Suppressor macrophage treated with lipopolysaccharide for 4 hours (primary cell): ENCODE data around the gene DKK3.

Source experiments
- DNase-seq: peaks from one replicate; pipeline ENCODE4 v3.0.0-alpha.2; 2020

DKK3 gene

GRCh38 chr11:11931461-11932055 is 76.9 kb downstream of the DKK3 start:
- peak; percentile 59 for DNase-seq

GRCh38 chr11:11929920-11930319 is 78.5 kb downstream of the DKK3 start:
- no peak for DNase-seq

- DNase-seq: no peak
Observed at GRCh38 chr11:11923828-11924227, 84.6 kb downstream of the DKK3 start.

GRCh38 chr11:11916981-11917399 is 91.4 kb downstream of the DKK3 start:
- DNase-seq: no peak

- DNase-seq: no peak
Observed at GRCh38 chr11:11915625-11916024, 92.8 kb downstream of the DKK3 start.

GRCh38 chr11:11913395-11913794 is 95.0 kb downstream of the DKK3 start:
- no peak for DNase-seq
